ENCODE results near the gene DNMT1.
"Not testable (repeated sequence)": the region's sequence is repeated elsewhere in the genome, so short reads cannot be mapped to it uniquely, and the experiment has no call there.

Gene DNMT1

GRCh38 chr19:10220695-10221094 is 25.9 kb upstream of the DNMT1 start:
- DNase-seq = no peak

- DNase-seq = peak; percentile 16 to 44 (median 22)
Observed at GRCh38 chr19:10219678-10220077, 24.9 kb upstream of the DNMT1 start.

DNA sequence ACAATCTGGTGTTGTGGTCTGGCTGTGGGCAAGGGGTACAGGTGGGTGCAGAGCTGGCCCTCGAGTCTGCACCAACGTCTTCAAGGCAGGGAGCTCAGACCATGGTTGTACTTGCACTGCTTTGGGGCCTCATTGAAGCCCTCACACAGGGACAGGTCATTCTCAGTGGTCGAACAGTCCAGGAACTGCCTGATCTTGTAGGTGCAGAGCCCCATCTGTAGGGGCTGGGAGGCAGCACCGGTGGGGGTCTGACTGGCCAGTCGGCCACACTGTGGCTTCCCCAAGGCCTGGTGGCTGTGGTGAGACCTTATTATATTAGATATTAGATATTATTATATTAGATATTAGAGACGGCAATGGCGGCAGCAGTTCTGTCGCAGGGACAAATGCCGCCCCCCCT is 22.3 kb upstream of the DNMT1 start:
- no peak for DNase-seq

- DNase-seq = no peak
Observed at GRCh38 chr19:10214784-10215183, 20.0 kb upstream of the DNMT1 start.

DNA sequence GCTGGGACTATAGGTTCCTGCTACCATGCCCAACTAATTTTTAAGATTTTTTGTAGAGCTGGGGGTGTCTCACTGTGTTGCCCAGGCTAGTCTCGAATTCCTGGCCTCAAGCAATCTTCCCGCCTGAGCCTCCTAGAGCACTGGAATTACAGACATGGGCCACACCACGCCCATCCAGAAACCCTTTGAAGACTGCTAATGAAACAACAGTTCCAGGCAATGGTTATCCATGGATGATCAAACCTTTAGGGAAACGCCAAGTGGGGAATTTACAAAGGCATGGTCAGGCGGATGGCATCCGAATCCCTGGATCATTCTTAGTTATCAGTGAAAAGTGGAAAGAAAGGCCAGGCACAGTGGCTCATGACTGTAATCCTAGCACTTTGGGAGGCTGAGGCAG is 16.9 kb upstream of the DNMT1 start:
- no peak for DNase-seq

GRCh38 chr19:10211061-10211460 is 16.3 kb upstream of the DNMT1 start:
- no peak for DNase-seq

- no peak for DNase-seq
Observed at GRCh38 chr19:10209315-10209714, 14.6 kb upstream of the DNMT1 start.

GRCh38 chr19:10207026-10207425 is 12.3 kb upstream of the DNMT1 start:
- DNase-seq = no peak

- no peak for DNase-seq
Observed at GRCh38 chr19:10206226-10206885, 11.6 kb upstream of the DNMT1 start.

DNA sequence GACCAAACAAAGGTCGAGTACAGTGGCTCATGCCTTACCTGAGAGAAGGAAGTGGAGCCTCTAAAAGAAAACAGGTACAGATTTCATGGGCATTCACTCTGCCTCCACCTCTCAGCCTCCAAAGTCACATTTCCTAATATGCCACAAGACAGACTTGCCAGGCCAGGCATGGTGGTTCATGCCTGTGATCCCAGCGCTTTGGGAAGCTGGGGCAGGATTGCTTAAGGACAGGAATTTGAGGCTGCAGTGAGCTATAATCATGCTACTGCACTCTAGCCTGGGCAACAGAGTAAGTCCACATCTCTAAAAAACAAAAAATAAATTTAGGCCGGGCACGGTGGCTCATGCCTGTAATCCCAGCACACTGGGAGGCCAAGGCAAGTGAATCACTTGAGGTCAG is 10.9 kb upstream of the DNMT1 start:
- DNase-seq = no peak

GRCh38 chr19:10203686-10204085 is 8.9 kb upstream of the DNMT1 start:
- DNase-seq = no peak

GRCh38 chr19:10201176-10201575 is 6.4 kb upstream of the DNMT1 start:
- no peak for DNase-seq

GRCh38 chr19:10200101-10200500 is 5.3 kb upstream of the DNMT1 start:
- DNase-seq = not testable (repeated sequence)

DNA sequence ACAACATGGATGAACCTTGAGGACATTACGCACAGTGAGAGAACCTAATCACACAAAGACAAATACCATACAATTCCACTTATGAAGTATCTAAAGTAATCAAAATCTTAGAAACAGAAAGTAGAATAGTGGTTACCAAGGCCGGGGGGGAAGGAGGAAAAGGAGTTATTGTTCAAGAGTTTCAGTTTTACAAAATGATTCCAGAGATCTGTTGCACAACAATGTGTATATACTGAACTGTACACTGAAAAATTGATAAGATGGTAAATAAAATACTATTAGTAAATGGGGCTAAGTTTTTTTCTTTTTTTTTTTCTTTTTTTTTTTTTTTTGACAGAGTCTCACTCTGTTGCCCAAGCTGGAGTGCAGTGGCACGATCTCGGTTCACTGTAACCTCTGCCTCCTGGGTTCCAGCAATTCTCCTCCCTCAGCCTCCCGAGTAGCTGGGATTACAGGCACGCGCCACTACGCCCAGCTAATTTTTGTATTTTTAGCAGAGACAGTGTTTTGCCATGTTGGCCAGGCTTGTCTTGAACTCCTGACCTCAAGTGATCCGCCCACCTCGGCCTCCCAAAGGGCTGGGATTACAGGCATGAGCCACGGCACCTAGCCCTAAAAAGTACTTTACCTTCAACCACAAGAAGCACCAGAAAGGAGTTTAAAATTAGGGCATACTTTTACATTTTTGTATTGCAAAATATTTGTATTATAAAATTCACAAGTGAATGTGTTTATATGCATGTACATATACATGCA is 4.3 kb upstream of the DNMT1 start:
- DNase-seq = peak in 1 of 5 donors; percentile 56

- DNase-seq = no peak
Observed at GRCh38 chr19:10195199-10195519, 406 bp upstream of the DNMT1 start.

GRCh38 chr19:10193790-10194499 is 808 bp downstream of the DNMT1 start:
- DNase-seq = peak in 1 of 5 donors; percentile 11

DNA sequence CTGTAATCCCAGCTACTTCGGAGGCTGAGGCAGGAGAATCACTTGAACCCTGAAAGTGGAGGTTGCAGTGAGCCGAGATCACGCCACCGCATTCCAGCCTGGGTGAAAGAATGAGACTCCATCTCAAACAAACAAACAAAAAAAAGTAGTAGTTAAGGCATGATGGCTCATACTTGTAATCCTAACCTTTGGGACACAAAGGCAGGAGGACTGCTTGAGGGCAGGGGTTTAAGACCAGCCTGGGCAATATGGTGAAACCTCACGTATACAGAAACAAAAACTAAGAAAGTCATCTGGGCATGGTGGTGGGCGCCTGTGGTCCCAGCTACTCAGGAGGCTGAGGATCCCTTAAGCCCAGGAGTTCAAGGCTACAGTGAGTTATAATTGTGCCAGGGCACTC is 1.8 kb downstream of the DNMT1 start:
- no peak for DNase-seq

DNA sequence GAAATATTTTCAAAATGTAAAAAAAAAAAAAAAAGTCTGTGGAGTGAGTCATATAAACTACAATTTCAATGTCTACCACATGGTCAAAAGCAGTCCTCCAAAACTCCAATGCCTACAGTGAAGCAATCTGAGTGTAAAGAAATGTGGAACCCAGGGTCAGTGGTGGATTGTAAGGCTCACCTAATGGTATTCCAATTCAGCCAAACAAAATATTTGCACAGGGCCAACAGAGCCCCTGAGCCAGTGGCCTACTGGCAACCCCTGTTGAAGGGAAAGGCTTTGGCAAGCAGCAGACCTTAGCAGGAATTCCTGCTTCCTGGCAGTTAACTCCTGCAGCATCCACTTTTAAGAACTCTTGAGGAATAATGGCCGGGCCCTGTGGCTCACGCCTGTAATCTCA is 3.4 kb downstream of the DNMT1 start:
- DNase-seq = no peak

DNA sequence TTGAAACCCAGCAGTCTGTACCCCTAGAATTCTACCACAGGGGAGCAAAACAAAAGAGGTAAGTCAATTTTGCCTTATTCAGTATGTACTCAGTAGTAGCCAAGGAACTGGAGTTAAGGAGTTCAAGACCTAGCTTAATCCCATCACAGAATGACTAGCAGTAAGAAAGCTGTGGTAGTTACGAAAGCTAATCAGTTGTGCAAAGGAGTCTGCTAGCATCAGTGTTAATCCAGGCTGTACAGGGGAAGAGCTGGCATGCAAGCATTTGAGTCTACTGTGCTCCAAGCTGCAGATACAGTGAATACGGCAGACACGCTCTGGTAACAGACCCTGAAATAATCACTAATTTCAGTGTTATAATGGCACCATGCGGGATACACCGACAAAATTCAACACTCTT is 4.7 kb downstream of the DNMT1 start:
- DNase-seq = no peak

- peak in 1 of 5 donors; percentile 20 for DNase-seq
Observed at GRCh38 chr19:10189616-10190015, 5.1 kb downstream of the DNMT1 start.

DNA sequence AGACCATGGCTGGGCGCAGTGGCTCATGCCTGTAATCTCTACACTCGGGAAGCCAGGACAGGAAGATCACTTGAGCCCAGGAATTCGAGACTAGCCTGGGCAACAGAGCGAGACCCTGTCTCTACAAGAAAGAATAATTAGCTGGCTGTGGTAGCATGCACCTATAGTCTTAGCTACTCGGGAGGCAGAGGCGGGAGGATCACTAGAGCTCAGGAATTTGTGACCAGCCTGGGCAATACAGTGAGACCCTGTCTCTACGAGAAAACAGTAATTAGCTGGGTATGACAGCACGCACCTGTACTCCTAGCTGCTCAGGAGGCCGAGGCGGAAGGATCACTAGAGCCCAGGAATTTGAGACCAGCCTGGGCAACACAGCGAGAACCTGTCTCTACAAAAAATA is 7.4 kb downstream of the DNMT1 start:
- DNase-seq = no peak

DNA sequence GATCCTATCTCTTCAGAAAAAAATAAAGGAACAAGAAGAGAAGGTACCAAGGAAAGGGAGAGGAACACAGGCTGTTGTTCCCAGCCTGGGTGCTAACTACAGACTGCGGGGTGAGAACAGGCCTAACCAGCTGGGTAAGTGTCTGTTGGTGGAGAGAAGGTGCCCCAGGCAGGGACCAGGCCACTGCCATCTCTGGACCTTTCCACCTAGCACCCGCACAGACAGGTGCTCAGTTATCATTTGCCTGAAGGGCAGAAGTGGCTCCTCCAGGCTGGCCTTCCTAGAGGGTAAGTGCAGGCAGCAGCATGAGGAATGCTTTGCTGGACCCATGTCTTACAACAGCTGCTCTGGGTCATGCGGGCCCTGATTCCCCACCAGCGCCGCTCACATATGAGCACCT is 10.1 kb downstream of the DNMT1 start:
- DNase-seq = no peak

GRCh38 chr19:10183926-10184325 is 10.8 kb downstream of the DNMT1 start:
- DNase-seq = no peak

GRCh38 chr19:10182847-10183246 is 11.9 kb downstream of the DNMT1 start:
- DNase-seq = no peak
